Measurements from ENCODE around the gene PDRG1.

The PDRG1 gene

DNA sequence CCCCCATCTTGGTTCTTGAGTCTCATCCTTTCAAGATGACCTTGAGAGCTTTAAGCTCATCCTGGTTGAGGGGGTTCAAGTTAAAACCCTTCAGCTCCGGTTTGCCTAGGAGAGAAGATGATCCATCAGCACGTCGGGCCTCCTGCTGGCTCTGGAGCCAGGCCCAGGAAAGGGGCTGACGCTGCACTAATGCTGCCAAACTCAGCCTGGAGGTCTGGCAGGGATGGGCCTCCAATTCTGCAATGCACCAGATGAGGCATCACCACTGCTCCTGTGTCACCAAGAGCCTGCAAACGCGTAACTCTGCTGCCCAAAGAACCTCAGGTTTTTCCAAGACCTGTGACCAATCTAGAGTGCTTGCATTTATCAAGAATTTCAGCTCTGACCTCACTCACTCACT lies 6.1 kb downstream of the PDRG1 start:
- ChIA-PET POLR2A (no interaction called here), CTCF (no interaction called here)
- TF ChIP-seq HDGF (IDR thresholded peaks at IDR 0.05; ENCODE audit: borderline replicate concordance), result no peak
- TF ChIP-seq FOXK2 (IDR thresholded peaks at IDR 0.05), result no peak
- no peak for TF ChIP-seq LEF1 (IDR thresholded peaks at IDR 0.05; ENCODE audit: borderline replicate concordance)
- TF ChIP-seq SP1 (IDR thresholded peaks at IDR 0.05), result no peak
- TF ChIP-seq FOXA1 (IDR thresholded peaks at IDR 0.05), result no peak
- no peak for TF ChIP-seq ZNF384 (IDR thresholded peaks at IDR 0.05)
- TF ChIP-seq FOXM1 (IDR thresholded peaks at IDR 0.05; ENCODE audit: borderline replicate concordance), result no peak
- no peak for TF ChIP-seq ARNT (IDR thresholded peaks at IDR 0.05)
- TF ChIP-seq L3MBTL2 (conservative IDR thresholded peaks at IDR 0.05), result no peak
- TF ChIP-seq TARDBP (IDR thresholded peaks at IDR 0.05), result no peak
- TF ChIP-seq SUZ12 (IDR thresholded peaks at IDR 0.05), result no peak
- TF ChIP-seq BHLHE40 (IDR thresholded peaks at IDR 0.05; ENCODE audit: borderline replicate concordance), result no peak
- no peak for TF ChIP-seq ELF4 (IDR thresholded peaks at IDR 0.05)
- TF ChIP-seq CTBP1 (IDR thresholded peaks at IDR 0.05; ENCODE audit: borderline replicate concordance), result no peak
- TF ChIP-seq NFRKB (IDR thresholded peaks at IDR 0.05), result no peak
- TF ChIP-seq, protein P1, sequence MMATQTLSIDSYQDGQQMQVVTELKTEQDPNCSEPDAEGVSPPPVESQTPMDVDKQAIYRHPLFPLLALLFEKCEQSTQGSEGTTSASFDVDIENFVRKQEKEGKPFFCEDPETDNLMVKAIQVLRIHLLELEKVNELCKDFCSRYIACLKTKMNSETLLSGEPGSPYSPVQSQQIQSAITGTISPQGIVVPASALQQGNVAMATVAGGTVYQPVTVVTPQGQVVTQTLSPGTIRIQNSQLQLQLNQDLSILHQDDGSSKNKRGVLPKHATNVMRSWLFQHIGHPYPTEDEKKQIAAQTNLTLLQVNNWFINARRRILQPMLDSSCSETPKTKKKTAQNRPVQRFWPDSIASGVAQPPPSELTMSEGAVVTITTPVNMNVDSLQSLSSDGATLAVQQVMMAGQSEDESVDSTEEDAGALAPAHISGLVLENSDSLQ (IDR thresholded peaks at IDR 0.05), result no peak
- no peak for DNase-seq (ENCODE audit: extremely low spot score)

DNA sequence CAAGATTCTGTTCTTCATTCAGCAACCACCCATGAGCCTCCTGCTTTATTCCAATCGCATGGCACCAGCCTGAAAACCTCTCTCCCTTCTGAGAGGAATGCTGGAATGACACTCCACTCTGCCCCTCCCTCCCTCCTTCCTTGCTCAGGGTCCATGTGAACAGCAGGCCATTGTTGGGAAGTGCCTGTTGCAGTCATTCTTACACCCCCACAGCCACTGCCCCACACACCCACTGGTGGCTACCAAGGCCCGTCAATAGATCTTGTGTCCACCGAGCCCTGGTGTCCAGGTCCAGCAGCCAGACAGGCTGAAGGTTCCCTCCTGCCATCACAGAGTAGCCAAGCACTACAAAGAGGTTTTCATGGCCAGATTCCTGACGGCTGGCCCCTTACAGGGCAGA lies 6.5 kb downstream of the PDRG1 start:
- POLR2A ChIA-PET, result no interaction called here
- TF ChIP-seq LEF1 (IDR thresholded peaks at IDR 0.05; ENCODE audit: borderline replicate concordance) (no peak), TARDBP (IDR thresholded peaks at IDR 0.05) (no peak), NFRKB (IDR thresholded peaks at IDR 0.05) (no peak), CTBP1 (IDR thresholded peaks at IDR 0.05; ENCODE audit: borderline replicate concordance) (no peak), BHLHE40 (IDR thresholded peaks at IDR 0.05; ENCODE audit: borderline replicate concordance) (no peak)
- CTCF ChIA-PET, result no interaction called here
- no peak for DNase-seq (ENCODE audit: extremely low spot score)

DNA sequence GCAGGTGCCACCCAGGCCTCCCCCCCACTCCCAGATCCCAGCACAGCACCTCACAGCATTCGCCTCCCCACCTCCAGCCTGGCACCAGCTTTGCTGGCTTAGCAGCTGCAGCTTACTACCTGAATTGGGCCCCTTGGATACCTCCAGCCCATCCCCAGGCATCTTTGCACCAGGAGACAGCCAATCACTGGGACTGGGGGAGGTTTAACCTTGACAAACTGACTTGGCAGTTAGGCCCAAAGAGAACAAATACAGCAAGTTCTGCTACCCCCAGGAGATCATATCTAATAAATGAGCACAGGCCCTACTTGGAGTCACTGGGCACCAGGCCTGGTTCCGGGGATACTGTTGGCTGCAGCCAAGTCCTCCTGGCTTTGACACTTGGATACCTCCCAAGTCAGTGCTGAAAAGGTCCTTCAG lies 8.8 kb downstream of the PDRG1 start:
- DNase-seq (ENCODE audit: extremely low spot score), result no peak
- POLR2A ChIA-PET, result interaction anchor here (1.1 kb wide), 1 partner anchor 9 kb away, joined by 4 read pairs; the partner anchor contains the start of gene PDRG1
- CTCF ChIA-PET, result no interaction called here
- no peak for TF ChIP-seq CTBP1 (IDR thresholded peaks at IDR 0.05; ENCODE audit: borderline replicate concordance)

DNA sequence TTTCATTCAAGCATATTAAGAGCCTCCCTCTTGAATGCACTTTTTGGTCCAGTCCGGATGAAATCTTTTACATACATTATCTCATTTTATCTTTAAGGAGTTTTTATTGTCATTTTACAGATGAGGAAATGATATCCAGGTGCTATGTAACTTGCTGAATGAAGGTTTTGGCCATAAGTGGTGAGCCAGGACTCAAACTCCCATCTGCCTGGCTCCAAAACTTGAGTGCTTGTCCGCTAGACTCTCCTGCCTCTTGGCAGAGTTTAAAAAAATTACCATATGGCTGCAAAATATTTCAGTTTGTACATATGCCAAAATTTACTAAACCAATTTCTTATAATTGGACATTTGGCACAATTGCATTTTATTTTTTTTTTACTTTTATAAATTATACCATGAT lies 12.2 kb downstream of the PDRG1 start:
- no peak for DNase-seq (ENCODE audit: extremely low spot score)
- POLR2A ChIA-PET, result no interaction called here
- CTCF ChIA-PET, result no interaction called here
- TF ChIP-seq FOXM1 (IDR thresholded peaks at IDR 0.05; ENCODE audit: borderline replicate concordance) (no peak), ZNF384 (IDR thresholded peaks at IDR 0.05) (no peak), LEF1 (IDR thresholded peaks at IDR 0.05; ENCODE audit: borderline replicate concordance) (no peak), TARDBP (IDR thresholded peaks at IDR 0.05) (no peak), SP1 (IDR thresholded peaks at IDR 0.05) (no peak), ELF4 (IDR thresholded peaks at IDR 0.05) (no peak), L3MBTL2 (conservative IDR thresholded peaks at IDR 0.05) (no peak), ARNT (IDR thresholded peaks at IDR 0.05) (no peak), FOXA1 (IDR thresholded peaks at IDR 0.05) (no peak), BHLHE40 (IDR thresholded peaks at IDR 0.05; ENCODE audit: borderline replicate concordance) (no peak), HDGF (IDR thresholded peaks at IDR 0.05; ENCODE audit: borderline replicate concordance) (no peak)
- TF ChIP-seq, protein P1 (IDR thresholded peaks at IDR 0.05), result no peak

DNA sequence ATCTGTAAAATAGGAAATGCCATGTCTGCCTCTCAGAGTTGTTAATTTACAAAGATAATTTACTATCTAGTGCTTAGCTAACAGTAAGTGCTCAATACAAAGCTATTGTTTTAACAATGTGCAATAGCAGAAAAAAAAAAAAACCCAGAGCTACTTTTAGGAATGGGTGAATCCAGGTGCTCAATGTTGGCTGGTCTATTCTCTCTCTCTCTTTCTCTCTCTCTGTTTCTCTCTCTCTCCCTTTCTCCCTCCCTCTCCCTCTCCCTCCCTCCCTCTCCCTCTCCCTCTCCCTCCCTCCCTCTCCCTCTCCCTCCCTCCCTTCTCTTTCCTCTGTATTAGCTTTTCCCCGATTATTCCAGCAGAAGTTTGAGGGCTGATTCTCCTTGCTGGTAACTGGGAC lies 14.0 kb downstream of the PDRG1 start:
- CTCF ChIA-PET, result no interaction called here
- POLR2A ChIA-PET, result no interaction called here
- TF ChIP-seq LEF1 (IDR thresholded peaks at IDR 0.05; ENCODE audit: borderline replicate concordance), result no peak
- DNase-seq (ENCODE audit: extremely low spot score), result no peak

DNA sequence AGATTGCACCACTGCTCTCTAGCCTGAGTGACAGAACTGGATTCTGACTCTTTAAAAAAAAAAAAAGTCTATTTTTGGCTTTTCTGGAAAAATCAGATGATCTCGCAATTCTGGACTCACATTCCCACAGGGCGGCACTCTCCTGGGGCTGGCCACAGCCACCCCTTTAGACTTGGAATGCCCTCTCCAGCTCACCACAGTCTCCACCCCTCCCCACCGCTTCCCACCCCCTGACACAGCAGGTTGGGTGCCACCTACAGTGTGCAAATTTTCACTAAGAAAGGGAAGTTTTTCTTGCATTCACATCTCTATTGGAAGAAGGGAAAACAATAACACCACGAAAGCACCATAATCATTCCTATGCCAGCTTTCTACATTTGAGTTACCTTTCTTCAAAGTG lies 15.4 kb downstream of the PDRG1 start:
- TF ChIP-seq LEF1 (IDR thresholded peaks at IDR 0.05; ENCODE audit: borderline replicate concordance) (no peak), BHLHE40 (IDR thresholded peaks at IDR 0.05; ENCODE audit: borderline replicate concordance) (no peak)
- DNase-seq (ENCODE audit: extremely low spot score), result no peak
- ChIA-PET POLR2A (no interaction called here), CTCF (interaction anchor here (0.7 kb wide), 1 partner anchor 81 kb away, joined by 3 read pairs; no protein-coding TSS in a partner anchor)

DNA sequence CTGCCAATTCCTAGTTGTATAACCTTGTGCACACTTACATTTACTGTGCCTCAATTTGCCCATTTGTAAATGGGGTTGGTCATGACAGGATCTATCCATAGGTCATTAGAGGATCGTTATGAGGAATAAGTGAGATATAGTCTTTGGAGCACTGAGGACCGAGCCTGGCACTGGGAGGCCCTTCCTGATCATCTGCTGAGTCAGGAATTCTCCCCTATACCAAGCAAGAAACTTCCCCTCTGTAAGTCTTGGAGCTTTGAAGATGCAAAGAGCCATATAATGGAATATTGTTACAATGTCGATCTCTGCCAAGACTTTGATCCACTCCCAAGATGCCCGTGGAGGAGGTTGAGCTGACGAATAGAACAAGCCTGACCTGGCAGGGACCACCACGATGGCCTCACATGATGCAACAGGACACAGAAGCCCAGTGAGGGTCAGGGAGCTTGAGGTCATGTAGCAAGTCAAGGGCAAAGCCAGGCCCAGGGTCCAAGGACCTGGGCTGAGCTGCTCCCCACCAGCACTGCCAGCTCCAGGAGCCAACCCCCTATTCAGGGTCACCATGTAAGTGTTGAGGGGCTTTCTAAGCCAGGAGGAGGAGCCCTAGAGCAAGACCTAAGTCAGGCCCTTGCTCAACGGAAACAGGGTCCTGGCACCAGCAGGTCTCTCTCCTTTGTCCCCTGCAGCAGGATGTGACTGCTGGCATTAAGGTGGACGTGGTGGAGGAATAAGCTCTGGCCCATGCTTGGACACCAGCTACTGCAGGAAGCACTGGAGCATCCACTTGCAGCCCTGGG lies 16.7 kb downstream of the PDRG1 start:
- ChIA-PET CTCF (no interaction called here), POLR2A (no interaction called here)
- no peak for DNase-seq (ENCODE audit: extremely low spot score)
- TF ChIP-seq ZNF384 (IDR thresholded peaks at IDR 0.05) (no peak), TARDBP (IDR thresholded peaks at IDR 0.05) (no peak), SP1 (IDR thresholded peaks at IDR 0.05) (no peak), FOXM1 (IDR thresholded peaks at IDR 0.05; ENCODE audit: borderline replicate concordance) (no peak)

DNA sequence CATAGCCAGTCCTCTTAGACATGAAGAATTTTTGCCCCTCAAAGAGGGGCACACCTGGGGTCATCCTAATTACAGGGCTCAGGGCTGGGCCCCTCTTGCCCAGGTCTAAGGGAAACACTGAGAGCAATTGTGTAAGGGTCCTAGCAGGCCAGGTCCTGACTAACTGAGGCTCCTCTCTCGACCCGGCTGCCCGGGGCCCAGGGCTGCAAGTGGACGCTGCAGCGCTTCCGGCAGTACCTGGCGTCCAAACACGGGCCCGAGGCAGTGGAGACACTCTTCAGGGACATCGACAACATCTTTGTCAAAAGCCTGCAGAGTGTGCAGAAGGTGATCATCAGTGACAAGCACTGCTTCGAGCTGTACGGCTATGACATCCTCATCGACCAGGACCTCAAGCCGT lies 17.4 kb downstream of the PDRG1 start:
- CTCF ChIA-PET, result no interaction called here
- no peak for DNase-seq (ENCODE audit: extremely low spot score)
- TF ChIP-seq FOXM1 (IDR thresholded peaks at IDR 0.05; ENCODE audit: borderline replicate concordance) (no peak), ARNT (IDR thresholded peaks at IDR 0.05) (no peak), NFRKB (IDR thresholded peaks at IDR 0.05) (no peak), SUZ12 (IDR thresholded peaks at IDR 0.05) (no peak), FOXK2 (IDR thresholded peaks at IDR 0.05) (no peak), FOXA1 (IDR thresholded peaks at IDR 0.05) (no peak), CTBP1 (IDR thresholded peaks at IDR 0.05; ENCODE audit: borderline replicate concordance) (no peak), SP1 (IDR thresholded peaks at IDR 0.05) (no peak), LEF1 (IDR thresholded peaks at IDR 0.05; ENCODE audit: borderline replicate concordance) (no peak), HDGF (IDR thresholded peaks at IDR 0.05; ENCODE audit: borderline replicate concordance) (no peak), ELF4 (IDR thresholded peaks at IDR 0.05) (no peak), L3MBTL2 (conservative IDR thresholded peaks at IDR 0.05) (no peak), TARDBP (IDR thresholded peaks at IDR 0.05) (no peak)
- TF ChIP-seq, protein P1 (IDR thresholded peaks at IDR 0.05), result no peak
- POLR2A ChIA-PET, result no interaction called here

All from HEK293T (cell line).